Cardiac fibroblast (primary cell): ENCODE data around the gene GFOD1.
"Not testable (repeated sequence)": the region's sequence is repeated elsewhere in the genome, so short reads cannot be mapped to it uniquely, and the experiment has no call there.

Source experiments
- DNase-seq, 2 donors: peaks; one replicate each; pipeline versions ENCODE4 v3.0.0 to v3.0.0-alpha.2; 2010; ENCODE audit warnings: low read depth in 2 of 2
- H3K4me3 ChIP-seq, 2 donors: replicated peaks in 1 of 2; 1 replicate in 1 of 2; 2 replicates in 1 of 2; pipeline ENCODE4 v1.5.1; 2011; ENCODE audit warnings: low read depth in 2 of 2, low read length in 2 of 2, mild to moderate bottlenecking in 2 of 2, moderate library complexity in 1 of 2
- CTCF ChIP-seq: IDR thresholded peaks from one replicate; pipeline ENCODE4 v1.5.1; 2011; ENCODE audit warnings: low read depth, mild to moderate bottlenecking, low read length, inconsistent platforms

The GFOD1 gene

GRCh38 chr6:13445005-13445743 is 42.2 kb downstream of the GFOD1 start:
- no peak for TF ChIP-seq CTCF
- H3K4me3 ChIP-seq = no peak overlapping the region
- peak; percentile 56 to 61 for DNase-seq

GRCh38 chr6:13444604-13445003 is 42.8 kb downstream of the GFOD1 start:
- no peak for DNase-seq
- TF ChIP-seq CTCF = no peak

GRCh38 chr6:13443978-13444377 is 43.4 kb downstream of the GFOD1 start:
- not testable (repeated sequence) for DNase-seq, H3K4me3 ChIP-seq

More at GRCh38 chr6:13444604-13445003, 42.8 kb downstream of the GFOD1 start:
- no peak overlapping the region for H3K4me3 ChIP-seq

- no peak for TF ChIP-seq CTCF
- no peak for DNase-seq
- no peak overlapping the region for H3K4me3 ChIP-seq
Measured at GRCh38 chr6:13441778-13442177, 45.6 kb downstream of the GFOD1 start.

- DNase-seq = no peak
- TF ChIP-seq CTCF = no peak
- H3K4me3 ChIP-seq = no peak overlapping the region
Measured at GRCh38 chr6:13439644-13440043, 47.8 kb downstream of the GFOD1 start.

- no peak for DNase-seq
- no peak for TF ChIP-seq CTCF
- H3K4me3 ChIP-seq = no peak overlapping the region
Measured at GRCh38 chr6:13438126-13438525, 49.3 kb downstream of the GFOD1 start.

- no peak overlapping the region for H3K4me3 ChIP-seq
- no peak for DNase-seq
- no peak for TF ChIP-seq CTCF
Measured at GRCh38 chr6:13437218-13437996, 50.0 kb downstream of the GFOD1 start.
